ENCODE measurements around the gene AHSG. TPM values are rescaled to one million over a fixed set of nuclear protein-coding genes. Genes with fewer than 3 reads are reported as not detected.

The AHSG gene
- total RNA-seq, 6 experiments from 2014 or later = not detected

GRCh38 chr3:186620213-186621092 lies 7.6 kb downstream of the AHSG start:
- DNase-seq = no peak
- Mint-ChIP-seq H3K4me3 (no peak overlapping the region), H3K36me3 (ENCODE audit: low read depth) (no peaks in the 10 kb centered on the region), H3K9me3 (no peaks in the 10 kb centered on the region), H3K27me3 (ENCODE audit: insufficient read depth) (peaks cover 6% of the 10 kb centered on the region), H3K4me1 (ENCODE audit: low read depth) (peaks cover 21% of the 10 kb centered on the region), H3K27ac (no peak overlapping the region)
- TF ChIP-seq CTCF (IDR thresholded peaks at IDR 0.05) = no peak

- Mint-ChIP-seq H3K4me3 (no peak overlapping the region), H3K36me3 (ENCODE audit: low read depth) (no peaks in the 10 kb centered on the region), H3K4me1 (ENCODE audit: low read depth) (peaks cover 11% of the 10 kb centered on the region), H3K9me3 (no peaks in the 10 kb centered on the region), H3K27me3 (ENCODE audit: insufficient read depth) (peaks cover 6% of the 10 kb centered on the region), H3K27ac (no peak overlapping the region)
- DNase-seq = no peak
- TF ChIP-seq CTCF (IDR thresholded peaks at IDR 0.05) = no peak
These were observed 9.2 kb downstream of the AHSG start for GRCh38 chr3:186621894-186622650.

GRCh38 chr3:186622651-186623310 lies 9.9 kb downstream of the AHSG start:
- peaks cover 4% of the 10 kb centered on the region for H3K4me1 Mint-ChIP-seq (ENCODE audit: low read depth)
- H3K9me3 Mint-ChIP-seq = no peaks in the 10 kb centered on the region
- no peak overlapping the region for H3K27ac Mint-ChIP-seq
- H3K36me3 Mint-ChIP-seq (ENCODE audit: low read depth) = no peaks in the 10 kb centered on the region
- H3K4me3 Mint-ChIP-seq = no peak overlapping the region
- DNase-seq = no peak
- peaks cover 6% of the 10 kb centered on the region for H3K27me3 Mint-ChIP-seq (ENCODE audit: insufficient read depth)
- no peak for TF ChIP-seq CTCF (IDR thresholded peaks at IDR 0.05)

GRCh38 chr3:186624598-186624997 lies 11.7 kb downstream of the AHSG start:
- no peak for TF ChIP-seq CTCF (IDR thresholded peaks at IDR 0.05)

GRCh38 chr3:186625600-186626042 lies 12.8 kb downstream of the AHSG start:
- no peak for DNase-seq
- Mint-ChIP-seq H3K36me3 (ENCODE audit: low read depth) (no peaks in the 10 kb centered on the region), H3K27me3 (ENCODE audit: insufficient read depth) (peaks cover 6% of the 10 kb centered on the region), H3K4me1 (ENCODE audit: low read depth) (no peaks in the 10 kb centered on the region), H3K9me3 (no peaks in the 10 kb centered on the region), H3K27ac (no peak overlapping the region), H3K4me3 (no peak overlapping the region)
- TF ChIP-seq CTCF (IDR thresholded peaks at IDR 0.05) = no peak

More at GRCh38 chr3:186624598-186624997, 11.7 kb downstream of the AHSG start:
- Mint-ChIP-seq H3K27me3 (ENCODE audit: insufficient read depth) (peaks cover 6% of the 10 kb centered on the region), H3K27ac (no peak overlapping the region), H3K4me1 (ENCODE audit: low read depth) (no peaks in the 10 kb centered on the region), H3K9me3 (no peaks in the 10 kb centered on the region), H3K4me3 (no peak overlapping the region), H3K36me3 (ENCODE audit: low read depth) (no peaks in the 10 kb centered on the region)
- DNase-seq = no peak
